ENCODE results near the gene CDC26.
A peak's percentile ranks its signal among the peaks of the same experiment; 100 is the strongest.

The CDC26 gene

GRCh38 chr9:113306566-113306965, 31.2 kb upstream of the CDC26 start:
- no peak for TF ChIP-seq CTCF (conservative IDR thresholded peaks at IDR 0.05; ENCODE audit: control insufficient read depth, insufficient read depth, low read depth, low read length)
- no peak overlapping the region for H3K4me3 ChIP-seq (ENCODE audit: control insufficient read depth, low read depth, low read length)
- no peak for DNase-seq (ENCODE audit: low read depth)

DNA sequence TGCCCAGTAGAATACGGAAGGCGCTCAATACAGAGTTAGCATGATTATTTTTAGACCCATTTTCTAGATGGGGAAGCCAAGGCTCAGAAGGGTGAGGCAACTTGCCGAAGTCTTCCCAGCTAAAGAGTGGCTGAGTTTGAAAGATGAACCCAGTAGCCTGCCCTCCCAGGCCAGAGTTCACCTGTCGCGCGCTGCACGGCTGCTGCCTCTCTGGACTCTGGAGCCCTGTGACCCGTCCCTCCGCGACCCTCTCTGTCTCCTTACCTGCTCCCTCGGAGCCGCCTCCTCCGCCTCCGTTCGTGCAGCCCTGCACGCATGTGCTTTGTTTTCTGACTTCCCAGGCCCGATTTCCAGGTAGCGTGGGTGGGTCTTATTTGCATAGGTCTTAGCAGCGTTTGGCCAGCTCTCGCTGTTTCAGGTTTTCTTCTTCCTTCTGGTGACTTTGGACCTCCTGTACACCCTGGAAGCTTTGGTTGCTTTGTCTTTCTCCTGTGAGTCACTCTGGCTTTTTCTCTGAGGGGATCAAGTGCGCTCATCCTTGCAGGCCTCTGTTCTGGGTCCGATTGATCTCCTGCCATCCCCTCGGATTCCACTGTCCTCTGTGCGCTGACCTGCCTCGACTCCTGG, 27.5 kb upstream of the CDC26 start, which contains the start of gene RNF183:
Gene RNF183, minus strand, starts transcription at position 585 of the 627 bp plus-strand sequence. CDS start 5,192 bp downstream, outside the sequence.
- DNase-seq (ENCODE audit: low read depth): no peak
- no peak for TF ChIP-seq CTCF (conservative IDR thresholded peaks at IDR 0.05; ENCODE audit: control insufficient read depth, insufficient read depth, low read depth, low read length)
- H3K4me3 ChIP-seq (ENCODE audit: control insufficient read depth, low read depth, low read length): no peak within 1 kb of the TSS

- no peak overlapping the region for H3K4me3 ChIP-seq (ENCODE audit: control insufficient read depth, low read depth, low read length)
- DNase-seq (ENCODE audit: low read depth): peak; percentile 26
- TF ChIP-seq CTCF (conservative IDR thresholded peaks at IDR 0.05; ENCODE audit: control insufficient read depth, insufficient read depth, low read depth, low read length): no peak
Observed at GRCh38 chr9:113301548-113301947, 26.2 kb upstream of the CDC26 start.

GRCh38 chr9:113299800-113300292, 24.5 kb upstream of the CDC26 start:
- no peak overlapping the region for H3K4me3 ChIP-seq (ENCODE audit: control insufficient read depth, low read depth, low read length)
- TF ChIP-seq CTCF (conservative IDR thresholded peaks at IDR 0.05; ENCODE audit: control insufficient read depth, insufficient read depth, low read depth, low read length): no peak
- DNase-seq (ENCODE audit: low read depth): no peak

GRCh38 chr9:113298924-113299770, 23.8 kb upstream of the CDC26 start:
- no peak overlapping the region for H3K4me3 ChIP-seq (ENCODE audit: control insufficient read depth, low read depth, low read length)
- DNase-seq (ENCODE audit: low read depth): no peak
- no peak for TF ChIP-seq CTCF (conservative IDR thresholded peaks at IDR 0.05; ENCODE audit: control insufficient read depth, insufficient read depth, low read depth, low read length)

DNA sequence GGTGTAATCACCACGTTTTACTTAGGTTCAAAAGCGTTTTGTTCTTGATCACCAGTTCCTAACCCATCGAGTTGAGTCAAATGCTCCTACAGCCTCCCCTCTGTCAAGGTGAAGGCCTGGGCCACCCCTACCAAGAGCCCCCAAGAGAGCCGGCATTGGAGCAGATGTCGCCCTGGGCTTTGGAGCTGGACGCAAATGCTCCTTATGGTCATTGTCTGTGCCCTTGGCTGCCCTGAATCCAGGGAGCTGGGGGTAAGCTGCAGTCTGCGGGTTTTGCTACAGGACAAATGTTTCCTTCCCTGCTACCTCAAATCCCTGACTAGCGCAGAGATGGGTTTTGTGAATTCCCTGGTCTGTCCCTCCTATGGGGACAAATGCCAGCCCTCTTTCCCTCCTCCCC, 22.9 kb upstream of the CDC26 start:
- H3K4me3 ChIP-seq (ENCODE audit: control insufficient read depth, low read depth, low read length): no peak overlapping the region
- no peak for DNase-seq (ENCODE audit: low read depth)
- no peak for TF ChIP-seq CTCF (conservative IDR thresholded peaks at IDR 0.05; ENCODE audit: control insufficient read depth, insufficient read depth, low read depth, low read length)
